ENCODE data around the gene ALDH1L2. TPM values are rescaled to one million over a fixed set of nuclear protein-coding genes. Genes with fewer than 3 reads are reported as not detected.

The ALDH1L2 gene
- 30.5 and 52.5 TPM in 2 replicates for total RNA-seq

GRCh38 chr12:105084251-105085250 lies at the start of gene ALDH1L2:
ALDH1L2 (minus strand) TSS chr12:105084458; CDS start chr12:105084436, 22 bp downstream.

DNA sequence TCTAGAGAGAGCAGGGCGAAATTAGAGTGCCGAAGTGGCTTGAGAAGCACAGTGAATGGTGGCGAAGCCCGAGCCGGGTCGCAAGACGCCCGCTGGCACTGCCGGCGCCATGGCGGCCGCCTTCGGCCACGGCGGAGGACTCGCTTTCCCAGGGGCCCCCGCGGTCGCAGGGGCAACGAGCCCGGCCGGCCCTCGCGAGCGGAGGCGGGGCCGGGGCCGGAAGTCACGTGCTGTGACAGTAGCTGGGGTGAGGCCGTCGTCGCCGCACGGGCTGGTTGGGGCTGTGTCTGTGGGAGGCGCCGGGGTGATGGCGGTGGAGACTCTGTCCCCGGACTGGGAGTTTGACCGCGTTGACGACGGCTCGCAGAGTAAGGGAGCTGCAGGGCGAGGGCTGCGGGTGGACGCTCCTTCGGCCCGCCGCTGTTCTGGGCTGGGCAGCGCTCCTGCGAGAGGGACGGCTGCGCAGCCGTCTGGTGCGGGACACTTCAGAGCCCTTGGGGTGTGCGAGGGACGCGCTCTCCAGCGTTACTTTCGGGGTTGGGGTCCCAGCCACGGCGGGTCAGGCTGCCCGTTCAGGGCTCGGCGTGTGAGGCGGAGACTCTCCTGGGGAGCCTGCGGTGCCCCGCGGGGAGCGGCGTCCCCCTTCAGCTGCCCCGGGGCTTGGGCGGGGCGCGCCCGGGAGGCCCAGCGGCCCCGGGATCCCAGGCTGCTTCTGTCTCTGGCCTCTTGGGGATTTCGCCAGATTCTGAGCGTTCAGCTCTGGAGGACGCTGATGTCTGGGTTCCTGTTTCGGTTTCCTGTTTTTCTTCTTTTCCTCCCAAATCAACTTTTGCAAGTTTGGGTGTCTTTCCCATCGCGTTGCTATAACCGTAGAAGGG lies 23.5 kb upstream of the ALDH1L2 start, which contains the start of gene WASHC4:
TSS of gene WASHC4 (plus strand) at position 238 of the 878 bp plus-strand sequence. CDS start at position 308, 70 bp downstream.

DNA sequence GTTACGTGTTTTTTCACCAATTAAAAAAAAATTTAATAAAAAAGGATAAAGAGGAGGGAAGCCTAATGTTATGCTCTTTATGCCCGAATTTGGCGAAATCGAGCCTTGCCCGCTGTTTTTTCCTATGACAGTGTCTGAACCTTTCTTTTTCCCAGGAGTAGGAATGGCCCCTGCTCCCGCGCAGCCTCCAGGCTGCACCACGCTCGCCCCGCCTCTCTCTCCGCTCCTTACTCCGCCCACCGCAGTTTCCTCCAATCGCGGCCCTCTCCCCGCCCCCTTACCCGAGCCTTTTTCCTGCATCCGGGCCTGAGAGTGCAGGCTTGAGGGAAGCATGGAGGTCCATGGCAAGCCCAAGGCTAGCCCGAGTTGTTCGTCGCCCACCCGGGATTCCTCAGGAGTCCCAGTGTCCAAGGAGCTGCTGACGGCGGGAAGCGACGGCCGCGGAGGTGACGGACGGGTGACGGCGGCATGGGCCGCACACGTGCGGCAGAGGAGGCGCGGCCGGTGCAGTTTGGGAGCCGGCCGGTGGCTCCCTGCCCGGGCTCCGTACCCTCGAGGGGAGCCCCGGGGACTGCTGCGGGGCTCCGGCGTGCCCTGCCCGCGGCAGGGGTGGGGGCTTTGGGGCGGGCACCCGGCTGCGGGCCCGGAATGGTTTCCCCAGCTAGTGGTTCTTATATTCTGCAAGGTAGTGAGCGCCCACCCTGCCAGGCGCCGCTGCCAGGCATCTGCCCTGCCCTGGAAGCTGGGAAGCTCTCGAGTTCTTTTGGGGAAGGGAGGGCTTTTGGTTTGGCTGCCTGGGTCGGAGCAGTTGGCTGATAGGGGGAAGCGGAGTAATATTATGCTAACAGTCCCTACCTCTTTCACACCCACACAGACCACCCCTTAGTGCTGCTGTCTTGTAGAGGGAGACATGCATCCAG lies 98.0 kb downstream of the ALDH1L2 start, which contains the start of gene NOPCHAP1:
TSS of gene NOPCHAP1 (plus strand) at position 295 of the 920 bp plus-strand sequence. CDS start at position 332, 37 bp downstream.

Other genes starting within 250 kb of the ALDH1L2 start
- gene SLC41A2, start 126.2 kb downstream of the ALDH1L2 start, total RNA-seq: 15.5 and 18.2 TPM in 2 replicates
- gene NOPCHAP1, start 98.1 kb downstream of the ALDH1L2 start, total RNA-seq: 2.8 and 5.0 TPM in 2 replicates
- gene WASHC4, start 23.3 kb upstream of the ALDH1L2 start, total RNA-seq: 96.1 and 139 TPM in 2 replicates
- 37.2 and 59.6 TPM in 2 replicates for gene APPL2, start 151.7 kb upstream of the ALDH1L2 start, total RNA-seq
- 17.5 and 206 TPM in 2 replicates for gene C12orf75, start 246.2 kb upstream of the ALDH1L2 start, total RNA-seq